NCI-H146 treated with DMSO at 0.1 percent for 48 hours (cell line): ENCODE measurements around the gene PSMB4.
"Not testable (repeated sequence)": the region's sequence is repeated elsewhere in the genome, so short reads cannot be mapped to it uniquely, and the experiment has no call there.

ENCODE experiments used
- DNase-seq: peaks from one replicate; lab custom pipeline; 2025; ENCODE audit not compliant: unreplicated experiment; lab: John Stamatoyannopoulos, UW

The PSMB4 gene

DNA sequence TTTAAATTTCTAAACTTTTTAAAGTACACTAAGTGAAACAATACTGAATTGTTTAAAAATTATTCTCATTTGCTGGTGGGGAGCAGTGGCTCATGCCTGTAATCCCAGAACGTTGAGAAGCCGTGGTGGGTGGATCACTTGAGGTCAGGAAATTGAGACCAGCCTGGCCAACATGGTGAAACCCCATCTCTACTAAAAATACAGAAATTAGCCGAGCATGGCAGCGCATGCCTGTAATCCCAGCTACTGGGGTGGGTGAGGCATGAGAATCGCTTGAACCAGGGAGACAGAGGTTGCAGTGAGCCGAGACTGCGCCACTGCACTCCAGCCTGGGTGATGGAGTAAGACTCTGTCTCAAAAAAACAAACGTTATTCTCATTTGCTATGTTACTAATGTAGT, 38.0 kb downstream of the PSMB4 start:
- not testable (repeated sequence) for DNase-seq

DNA sequence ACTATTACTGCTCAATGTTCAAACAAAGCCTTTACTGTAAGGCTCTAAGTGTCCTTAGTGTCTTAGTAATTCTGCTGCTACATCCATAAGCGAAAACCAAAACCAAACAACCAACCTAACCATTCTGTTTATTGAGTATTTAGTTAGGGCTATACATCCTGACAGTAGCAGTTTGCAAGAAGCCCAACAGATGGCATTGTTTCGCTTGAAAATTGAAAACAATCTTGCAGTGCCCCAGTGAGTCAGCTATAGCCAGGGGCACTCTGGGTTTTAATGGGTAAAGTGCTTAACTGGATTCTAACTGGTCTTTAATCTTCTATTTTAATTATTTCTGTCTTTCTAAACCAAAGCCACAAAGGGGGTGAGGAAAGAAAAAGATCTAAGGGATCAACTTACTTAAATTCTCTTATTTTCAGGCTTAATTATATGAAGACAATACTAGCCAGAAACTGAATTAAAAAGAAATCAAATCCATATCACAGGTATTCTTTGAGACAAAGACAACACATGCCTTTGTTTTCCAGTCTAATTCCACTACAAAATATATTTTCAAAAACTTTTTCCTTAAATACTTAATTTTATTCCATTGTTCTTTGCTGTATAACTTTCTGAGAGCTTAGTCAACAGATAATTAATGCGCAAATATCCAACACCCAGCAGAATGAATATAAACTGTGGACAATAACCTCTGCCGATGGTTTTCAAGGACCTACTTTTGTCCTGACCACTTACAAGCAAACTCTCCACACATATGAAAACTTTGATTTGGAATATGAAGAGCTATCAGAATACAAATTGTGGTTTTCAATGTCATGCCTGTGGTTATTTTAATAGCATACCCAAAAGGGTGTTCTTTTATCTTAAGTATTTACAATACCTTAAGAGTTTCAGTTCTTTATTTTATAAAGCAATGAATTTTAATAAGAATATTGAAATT, 44.7 kb downstream of the PSMB4 start:
- peak; percentile 56 for DNase-seq

DNA sequence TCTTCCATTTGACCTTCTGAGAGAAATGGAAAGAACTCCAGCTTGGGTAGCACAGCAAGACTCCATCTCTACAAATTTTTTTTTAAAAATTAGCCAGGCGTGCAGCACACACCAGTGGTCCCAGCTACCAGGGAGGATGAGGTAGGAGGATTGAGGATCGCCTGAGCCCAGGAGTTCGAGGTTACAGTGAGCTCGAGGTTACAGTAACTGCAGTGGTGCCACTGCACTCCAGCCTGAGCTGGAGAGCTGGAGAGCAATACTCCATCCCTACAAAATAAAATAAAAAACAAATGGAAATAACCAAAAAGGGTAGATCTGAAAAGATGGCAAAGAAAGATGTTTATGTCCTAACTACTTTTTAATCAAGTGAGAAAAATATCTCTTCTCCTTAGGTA, 45.4 kb downstream of the PSMB4 start:
- DNase-seq: no peak

DNA sequence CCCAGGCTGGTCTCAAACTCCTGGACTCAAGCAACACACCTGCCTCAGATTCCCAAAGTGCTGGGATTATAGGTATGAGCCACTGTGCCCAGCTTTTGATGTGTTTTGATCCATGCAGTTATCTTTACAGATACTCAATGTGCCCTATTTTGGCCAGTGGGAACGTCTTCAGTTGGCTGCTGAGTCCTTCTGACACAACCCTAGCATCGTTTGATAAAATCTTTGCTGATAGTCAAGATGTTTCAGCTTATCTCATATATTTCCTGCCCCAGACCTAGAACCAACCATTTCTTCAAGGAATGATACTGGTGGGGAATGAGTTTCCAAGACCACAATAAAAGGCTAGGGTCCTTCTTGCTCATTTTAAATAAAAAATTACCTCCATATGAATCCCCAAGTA, 48.3 kb downstream of the PSMB4 start:
- DNase-seq: no peak
